Measurements from ENCODE around the gene CDC45. TPM values are rescaled to one million over a fixed set of nuclear protein-coding genes. Genes with fewer than 3 reads are reported as not detected.

Gene CDC45
- total RNA-seq, 2 experiments from 2014 or later = 109 to 111 TPM

DNA sequence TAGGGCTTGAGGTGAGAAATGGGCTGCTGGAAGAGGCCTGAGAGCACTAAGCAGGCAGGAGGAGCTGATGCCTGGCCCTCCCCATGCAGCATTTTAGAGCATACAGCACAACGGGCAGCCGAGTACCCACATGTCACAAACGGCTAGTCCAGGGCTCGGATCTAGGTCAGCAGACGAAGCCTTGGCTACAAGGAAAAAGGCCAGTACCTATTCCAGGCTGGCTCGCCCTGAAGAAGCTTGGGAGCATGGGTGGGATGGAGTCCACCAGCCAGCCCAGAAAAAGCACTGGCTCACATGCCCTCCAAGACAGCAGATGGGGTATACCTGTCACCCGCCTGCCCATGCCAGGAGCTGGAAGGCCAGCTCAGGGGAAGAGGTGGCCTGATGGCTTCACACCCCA lies 10.3 kb upstream of the CDC45 start:
- ChIA-PET CTCF (no interaction called here), POLR2A (interaction anchor here (1.9 to 2.6 kb wide), 2 partner anchors 10 to 14 kb away, joined by 5 to 7 read pairs; partner anchors contain the start of genes CDC45 and UFD1)
- no peaks in the 10 kb centered on the region for H3K4me1 Mint-ChIP-seq (ENCODE audit: low read depth)
- DNase-seq (no peak), ATAC-seq (no peak)
- no peak for TF ChIP-seq CTCF (IDR thresholded peaks at IDR 0.05)
- H3K27me3 Mint-ChIP-seq = no peaks in the 10 kb centered on the region
- peaks cover 51% of the 10 kb centered on the region for H3K36me3 Mint-ChIP-seq (ENCODE audit: low read depth)
- no peak overlapping the region for H3K27ac Mint-ChIP-seq
- H3K4me3 Mint-ChIP-seq = no peak overlapping the region
- intact Hi-C loops (cut with micrococcal nuclease) = no loop called here
- H3K9me3 Mint-ChIP-seq = no peaks in the 10 kb centered on the region

DNA sequence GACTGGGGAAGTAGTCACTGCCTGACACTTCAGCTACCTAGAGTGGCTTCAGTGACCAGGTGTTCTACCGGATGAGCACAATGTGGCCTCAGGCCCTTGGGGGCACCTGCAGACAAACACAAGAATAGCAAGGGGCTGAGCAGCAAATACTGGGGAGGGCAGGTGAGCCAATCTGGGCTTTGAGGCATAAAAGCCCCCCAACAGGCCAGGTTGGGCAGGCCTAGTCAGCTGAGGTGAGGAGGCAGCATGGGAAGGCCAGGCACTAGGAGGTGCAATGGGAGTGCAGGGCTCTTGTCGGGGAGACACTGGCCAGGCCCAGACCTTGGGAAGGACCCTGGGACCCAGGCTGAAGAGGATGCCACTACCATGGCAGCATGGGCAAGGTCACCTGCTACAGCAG lies 9.7 kb upstream of the CDC45 start:
- TF ChIP-seq CTCF (IDR thresholded peaks at IDR 0.05) = no peak
- intact Hi-C loops (cut with micrococcal nuclease) = no loop called here
- ATAC-seq (no peak), DNase-seq (no peak)
- Mint-ChIP-seq H3K9me3 (no peaks in the 10 kb centered on the region), H3K27me3 (no peaks in the 10 kb centered on the region), H3K27ac (no peak overlapping the region), H3K4me3 (no peak overlapping the region), H3K36me3 (ENCODE audit: low read depth) (peaks cover 45% of the 10 kb centered on the region), H3K4me1 (ENCODE audit: low read depth) (no peaks in the 10 kb centered on the region)
- POLR2A ChIA-PET = interaction anchor here (1.9 kb wide), 1 partner anchor 15 kb away, joined by 5 read pairs; no protein-coding TSS in a partner anchor
- CTCF ChIA-PET = no interaction called here

DNA sequence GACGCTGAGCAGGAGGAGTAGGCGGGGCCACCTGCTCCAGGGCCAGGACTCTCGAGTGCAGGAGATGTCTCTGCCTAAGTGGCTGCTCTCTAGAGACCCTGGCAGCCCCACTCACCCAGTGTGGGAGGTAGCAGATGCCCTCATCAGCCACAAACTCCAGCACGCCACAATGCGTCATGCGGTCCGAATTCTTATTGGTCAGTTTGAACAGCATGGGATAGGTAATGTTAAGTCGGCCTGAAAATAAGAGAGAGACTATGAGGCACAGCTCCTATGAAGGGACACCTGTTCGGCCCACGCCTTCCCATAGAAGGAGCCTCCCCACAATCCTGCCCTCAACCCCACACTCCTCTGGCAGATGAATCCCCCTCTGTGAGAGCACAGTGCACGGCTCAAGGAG lies 8.1 kb upstream of the CDC45 start:
- peaks cover 39% of the 10 kb centered on the region for H3K36me3 Mint-ChIP-seq (ENCODE audit: low read depth)
- H3K27me3 Mint-ChIP-seq = no peaks in the 10 kb centered on the region
- H3K4me3 Mint-ChIP-seq = no peak overlapping the region
- ATAC-seq = no peak
- intact Hi-C loops (cut with micrococcal nuclease) = no loop called here
- CTCF ChIA-PET = no interaction called here
- no peak for TF ChIP-seq CTCF (IDR thresholded peaks at IDR 0.05)
- POLR2A ChIA-PET = no interaction called here
- no peak overlapping the region for H3K27ac Mint-ChIP-seq
- no peak for DNase-seq
- no peaks in the 10 kb centered on the region for H3K9me3 Mint-ChIP-seq
- H3K4me1 Mint-ChIP-seq (ENCODE audit: low read depth) = peaks cover 6% of the 10 kb centered on the region

DNA sequence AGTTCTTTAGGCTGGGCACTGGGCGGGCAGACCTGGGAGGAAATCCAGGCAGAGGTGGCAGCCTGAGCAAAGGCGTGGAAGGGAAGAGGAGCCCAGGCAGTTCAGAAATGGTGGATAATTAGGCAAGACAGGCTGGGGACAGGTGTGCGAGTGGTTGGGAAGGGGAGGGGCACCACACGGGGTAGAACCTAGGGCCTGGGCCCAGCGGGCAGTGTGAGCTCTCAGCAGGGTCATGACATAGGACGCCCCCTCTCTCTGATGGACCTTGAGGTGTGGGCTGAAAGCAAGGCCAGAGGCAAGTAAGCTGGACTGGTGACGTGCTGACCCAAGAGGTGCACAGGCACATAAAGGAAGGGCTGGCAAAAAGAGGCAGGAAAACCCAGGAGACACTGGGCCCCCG lies 7.5 kb upstream of the CDC45 start:
- Mint-ChIP-seq H3K4me3 (no peak overlapping the region), H3K9me3 (no peaks in the 10 kb centered on the region), H3K27ac (no peak overlapping the region), H3K36me3 (ENCODE audit: low read depth) (peaks cover 39% of the 10 kb centered on the region), H3K4me1 (ENCODE audit: low read depth) (peaks cover 9% of the 10 kb centered on the region), H3K27me3 (no peaks in the 10 kb centered on the region)
- no peak for DNase-seq
- TF ChIP-seq CTCF (IDR thresholded peaks at IDR 0.05) = no peak
- no peak for ATAC-seq
- ChIA-PET CTCF (no interaction called here), POLR2A (interaction anchor here (1.1 kb wide), 1 partner anchor 17 kb away, joined by 3 read pairs; no protein-coding TSS in a partner anchor)
- intact Hi-C loops (cut with micrococcal nuclease) = no loop called here

GRCh38 chr22:19473578-19473977 lies 6.1 kb upstream of the CDC45 start:
- Mint-ChIP-seq H3K27ac (no peak overlapping the region), H3K4me3 (no peak overlapping the region), H3K4me1 (ENCODE audit: low read depth) (peaks cover 16% of the 10 kb centered on the region), H3K36me3 (ENCODE audit: low read depth) (peaks cover 30% of the 10 kb centered on the region), H3K27me3 (no peaks in the 10 kb centered on the region), H3K9me3 (no peaks in the 10 kb centered on the region)
- ATAC-seq = no peak
- POLR2A ChIA-PET = interaction anchor here (1.1 to 1.2 kb wide), 2 partner anchors 17 to 26 kb away, joined by 3 to 4 read pairs; partner anchors contain the start of gene C22orf39
- CTCF ChIA-PET = interaction anchor here (1.1 to 1.6 kb wide), 3 partner anchors 11 to 156 kb away, joined by 3 to 4 read pairs (median 3); no protein-coding TSS in a partner anchor
- no peak for DNase-seq
- intact Hi-C loops (cut with micrococcal nuclease) = no loop called here
- TF ChIP-seq CTCF (IDR thresholded peaks at IDR 0.05) = no peak
